GM21447 (cell line): ENCODE measurements around the gene LRRC52.
"Not testable (repeated sequence)": the region's sequence is repeated elsewhere in the genome, so short reads cannot be mapped to it uniquely, and the experiment has no call there.

ENCODE experiments used
- ATAC-seq: cut with Tn5 transposase; IDR thresholded peaks from one replicate; pipeline ENCODE4 v1.9.1; 2021; ENCODE audit not compliant: unreplicated experiment

Gene LRRC52

GRCh38 chr1:165580931-165581871 lies 37.4 kb downstream of the LRRC52 start:
- ATAC-seq, result no peak

GRCh38 chr1:165581926-165582325 lies 38.1 kb downstream of the LRRC52 start:
- ATAC-seq, result no peak

- ATAC-seq, result no peak
Measured at GRCh38 chr1:165586398-165586797, 42.6 kb downstream of the LRRC52 start.

GRCh38 chr1:165591391-165591790 lies 47.6 kb downstream of the LRRC52 start:
- ATAC-seq, result not testable (repeated sequence)

GRCh38 chr1:165592945-165593823 lies 49.4 kb downstream of the LRRC52 start:
- peak; percentile 20 for ATAC-seq

GRCh38 chr1:165595246-165595938 lies 51.6 kb downstream of the LRRC52 start:
- ATAC-seq, result no peak

- ATAC-seq, result peak; percentile 97
Measured at GRCh38 chr1:165597883-165598675, 54.3 kb downstream of the LRRC52 start.

GRCh38 chr1:165598676-165599059 lies 54.9 kb downstream of the LRRC52 start:
- no peak for ATAC-seq

- ATAC-seq, result no peak
Measured at GRCh38 chr1:165600793-165601192, 57.0 kb downstream of the LRRC52 start.

- no peak for ATAC-seq
Measured at GRCh38 chr1:165603810-165604209, 60.0 kb downstream of the LRRC52 start.

GRCh38 chr1:165605246-165605645 lies 61.4 kb downstream of the LRRC52 start:
- ATAC-seq, result no peak

GRCh38 chr1:165606676-165607075 lies 62.9 kb downstream of the LRRC52 start:
- ATAC-seq, result not testable (repeated sequence)

GRCh38 chr1:165610866-165611265 lies 67.1 kb downstream of the LRRC52 start:
- ATAC-seq, result no peak

GRCh38 chr1:165612062-165612461 lies 68.3 kb downstream of the LRRC52 start:
- no peak for ATAC-seq
